GM23338 (cell line): ENCODE results near the gene SDR42E1. TPM values are rescaled to one million over a fixed set of nuclear protein-coding genes. Genes with fewer than 3 reads are reported as not detected.

Experiments
- ATAC-seq: fragments of 200-7000 bp; cut with Tn5 transposase; 3 replicates; pipeline ENCODE4 v1.9.1; 2020
- DNase-seq: peaks from one replicate; pipeline ENCODE4 v3.0.0-alpha.2; 2015; ENCODE audit warnings: low spot score
- H2AFZ ChIP-seq: fragments of 200-600 bp; sonication (generic); 2 replicates; pipeline ENCODE4 v1.8.0; 2016; ENCODE audit warnings: antibody characterized with exemption, mild to moderate bottlenecking, moderate library complexity
- H3F3A ChIP-seq: fragments of 200-600 bp; sonication (generic); replicated peaks from 2 replicates; pipeline ENCODE4 v1.8.0; 2017; ENCODE audit warnings: antibody characterized with exemption, mixed run types, low read depth
- H3K27ac ChIP-seq: fragments of 200-600 bp; sonication (generic); 2 replicates; pipeline ENCODE4 v1.6.1; 2016; ENCODE audit warnings: low read depth
- H3K27me3 ChIP-seq: fragments of 200-600 bp; sonication (generic); 2 replicates; pipeline ENCODE4 v1.8.0; 2016; ENCODE audit warnings: mild to moderate bottlenecking, mixed run types, moderate library complexity; ENCODE audit not compliant: insufficient read depth
- H3K36me3 ChIP-seq: fragments of 200-600 bp; sonication (generic); 2 replicates; pipeline ENCODE4 v1.8.0; 2016; ENCODE audit warnings: mild to moderate bottlenecking; ENCODE audit not compliant: insufficient read depth
- H3K4me1 ChIP-seq: fragments of 200-600 bp; sonication (generic); 2 replicates; pipeline ENCODE4 v1.8.0; 2016; ENCODE audit warnings: mild to moderate bottlenecking, moderate library complexity; ENCODE audit not compliant: insufficient read depth
- H3K4me2 ChIP-seq: fragments of 200-600 bp; sonication (generic); 2 replicates; pipeline ENCODE4 v1.7.1; 2017; ENCODE audit warnings: mixed run types
- H3K4me3 ChIP-seq: fragments of 200-600 bp; sonication (generic); 2 replicates; pipeline ENCODE4 v1.6.1; 2016; ENCODE audit warnings: mixed run types
- H3K79me2 ChIP-seq: fragments of 200-600 bp; sonication (generic); replicated peaks from 2 replicates; pipeline ENCODE4 v1.8.0; 2017; ENCODE audit warnings: mild to moderate bottlenecking; ENCODE audit not compliant: insufficient read depth
- H3K9me2 ChIP-seq: fragments of 200-600 bp; sonication (generic); 2 replicates; pipeline ENCODE4 v1.8.0; 2017; ENCODE audit not compliant: insufficient read depth
- H4K20me1 ChIP-seq: fragments of 200-600 bp; sonication (generic); replicated peaks from 2 replicates; pipeline ENCODE4 v1.8.0; 2017; ENCODE audit warnings: mild to moderate bottlenecking; ENCODE audit not compliant: insufficient read depth
- H3K27ac Mint-ChIP-seq: 2 replicates; pipeline ENCODE4 v1.8.0; 2020; ENCODE audit warnings: inconsistent platforms, mild to moderate bottlenecking, moderate library complexity, mixed read lengths
- H3K27me3 Mint-ChIP-seq: 3 replicates; pipeline ENCODE4 v1.8.0; 2022; ENCODE audit warnings: low read depth, mild to moderate bottlenecking, moderate library complexity, mixed read lengths, inconsistent platforms; ENCODE audit not compliant: insufficient read depth, poor library complexity
- H3K36me3 Mint-ChIP-seq: 3 replicates; pipeline ENCODE4 v1.8.0; 2021; ENCODE audit warnings: low read depth, mild to moderate bottlenecking, inconsistent platforms, moderate library complexity, mixed read lengths
- H3K4me1 Mint-ChIP-seq: 3 replicates; pipeline ENCODE4 v1.8.0; 2020; ENCODE audit warnings: mild to moderate bottlenecking, inconsistent platforms, mixed read lengths
- H3K4me3 Mint-ChIP-seq: 3 replicates; pipeline ENCODE4 v1.8.0; 2021; ENCODE audit warnings: moderate library complexity, mild to moderate bottlenecking, inconsistent platforms, mixed read lengths
- H3K9me3 Mint-ChIP-seq: 3 replicates; pipeline ENCODE4 v1.8.0; 2020; ENCODE audit warnings: moderate library complexity, mild to moderate bottlenecking, inconsistent platforms, mixed read lengths
- CREB1 ChIP-seq: fragments of 250-450 bp; sonication (Bioruptor Pico); IDR thresholded peaks from 2 replicates; pipeline ENCODE4 v1.5.0; 2020; ENCODE audit warnings: low read depth, mild to moderate bottlenecking, moderate library complexity
- CTCF ChIP-seq, 2 experiments: fragments of 200-600 bp in 1 of 2; sonication (generic) in 1 of 2; conservative IDR thresholded peaks; 2 replicates each; pipeline versions ENCODE4 v1.5.1 to v1.6.1; 2016 to 2017; ENCODE audit warnings: antibody characterized with exemption in 2 of 2, low read depth in 2 of 2, mild to moderate bottlenecking in 2 of 2, moderate library complexity in 1 of 2
- ETS1 ChIP-seq: IDR thresholded peaks from 2 replicates; pipeline ENCODE4 v1.6.1; 2016; ENCODE audit warnings: antibody characterized with exemption
- EZH2 ChIP-seq: fragments of 200-600 bp; sonication (generic); IDR thresholded peaks from one replicate; pipeline ENCODE4 v1.8.0; 2017; ENCODE audit warnings: antibody characterized with exemption, mild to moderate bottlenecking, low read depth; ENCODE audit not compliant: unreplicated experiment
- EZH2phosphoT487 ChIP-seq: fragments of 200-600 bp; sonication (generic); IDR thresholded peaks from one replicate; pipeline ENCODE4 v1.8.1; 2018; ENCODE audit warnings: antibody characterized with exemption; ENCODE audit not compliant: unreplicated experiment
- NANOG ChIP-seq: IDR thresholded peaks from 2 replicates; pipeline ENCODE4 v1.6.1; 2016; ENCODE audit warnings: antibody characterized with exemption, borderline replicate concordance
- POLR2AphosphoS5 ChIP-seq: IDR thresholded peaks from 2 replicates; pipeline ENCODE4 v1.6.1; 2016; ENCODE audit warnings: antibody characterized with exemption, low read depth
- REST ChIP-seq: IDR thresholded peaks from one replicate; pipeline ENCODE4 v1.6.1; 2018; ENCODE audit warnings: antibody characterized with exemption; ENCODE audit not compliant: unreplicated experiment
- STAT1 ChIP-seq: IDR thresholded peaks from one replicate; pipeline ENCODE4 v1.6.1; 2016; ENCODE audit warnings: antibody characterized with exemption; ENCODE audit not compliant: unreplicated experiment
- ZNF114 ChIP-seq: fragments of 250-450 bp; sonication (Bioruptor Pico); IDR thresholded peaks from 2 replicates; pipeline ENCODE4 v1.5.0; 2020; ENCODE audit warnings: mild to moderate bottlenecking, moderate library complexity
- ZNF331 ChIP-seq: fragments of 250-450 bp; sonication (Bioruptor Pico); IDR thresholded peaks from 2 replicates; pipeline ENCODE4 v1.5.0; 2020; ENCODE audit warnings: low read depth, mild to moderate bottlenecking, moderate library complexity
- ZNF462 ChIP-seq: fragments of 250-450 bp; sonication (Bioruptor Pico); IDR thresholded peaks from 2 replicates; pipeline ENCODE4 v1.5.0; 2020; ENCODE audit warnings: mild to moderate bottlenecking, moderate library complexity
- polyA plus RNA-seq: library from polyadenylated mRNA; unstranded; fragments of >200 nt; fragmentation: Nextera tagmentation; extraction: Ambion mirVana; gene quantifications from 2 replicates; pipeline ENCODE4 v1.2.1, GENCODE V29; 2016
- total RNA-seq: library from RNA; depleted of rRNA; stranded (reverse); fragments of >200 nt; shearing (Covaris generic); gene quantifications from 2 replicates; pipeline ENCODE4 v1.2.3, GENCODE V29; 2014

Gene SDR42E1
- total and polyA plus RNA-seq, 2 experiments from 2014 or later = 0.03 TPM; not detected in 1

- TF ChIP-seq ZNF462 (CRISPR knock-in tag) (no peak), STAT1 (no peak), CREB1 (no peak), ZNF114 (CRISPR knock-in tag) (no peak), EZH2phosphoT487 (no peak), ZNF331 (CRISPR knock-in tag) (no peak)
Observed at GRCh38 chr16:82055117-82055516, 43.8 kb upstream of the SDR42E1 start (continued).

GRCh38 chr16:82051656-82052055 lies 40.4 kb upstream of the SDR42E1 start:
- Mint-ChIP-seq H3K27me3 (no peaks in the 10 kb centered on the region), H3K9me3 (no peaks in the 10 kb centered on the region), H3K27ac (no peak overlapping the region), H3K36me3 (no peaks in the 10 kb centered on the region), H3K4me3 (no peak overlapping the region), H3K4me1 (no peaks in the 10 kb centered on the region)
- H3K4me2 ChIP-seq = no peak overlapping the region
- ATAC-seq (no peak), DNase-seq (no peak)
- no peaks in the 10 kb centered on the region for H3K27me3 ChIP-seq
- H2AFZ ChIP-seq = no peak overlapping the region
- H3K9me2 ChIP-seq = 0 out of 2 replicates have a peak, but pooled peaks cover 7% of the 10 kb centered on the region
- H4K20me1 ChIP-seq = no peaks in the 10 kb centered on the region
- no peaks in the 10 kb centered on the region for H3K4me1 ChIP-seq
- no peaks in the 10 kb centered on the region for H3F3A ChIP-seq
- H3K4me3 ChIP-seq = no peak overlapping the region
- no peaks in the 10 kb centered on the region for H3K79me2 ChIP-seq
- H3K27ac ChIP-seq = no peak overlapping the region
- no peaks in the 10 kb centered on the region for H3K36me3 ChIP-seq
- TF ChIP-seq ZNF114 (CRISPR knock-in tag) = no peak
- TF ChIP-seq ETS1 = no peak
- TF ChIP-seq STAT1 = no peak
- TF ChIP-seq NANOG = no peak
- no peak for TF ChIP-seq POLR2AphosphoS5
- no peak for TF ChIP-seq EZH2phosphoT487
- TF ChIP-seq EZH2 = no peak
- no peak for TF ChIP-seq REST
- TF ChIP-seq CTCF (conservative IDR thresholded peaks at IDR 0.05; ENCODE audit: low read depth in 2 of 2) = no peak
